Chondrocyte (in vitro differentiated cells): ENCODE data around the gene MAP4K2. TPM values are rescaled to one million over a fixed set of nuclear protein-coding genes. Genes with fewer than 3 reads are reported as not detected.
A peak's percentile ranks its signal among the peaks of the same experiment; 100 is the strongest.

Experiments
- DNase-seq: peaks from one replicate; pipeline ENCODE4 v3.0.0; 2021; ENCODE audit warnings: mixed read lengths, low spot score
- H3K27ac Mint-ChIP-seq: one replicate; pipeline ENCODE4 v1.8.0; 2021; ENCODE audit warnings: mild to moderate bottlenecking, moderate library complexity, mixed read lengths; ENCODE audit not compliant: unreplicated experiment
- H3K27me3 Mint-ChIP-seq: 2 replicates; pipeline ENCODE4 v1.8.0; 2021; ENCODE audit warnings: low read depth, mixed read lengths
- H3K36me3 Mint-ChIP-seq: 2 replicates; pipeline ENCODE4 v1.8.0; 2021; ENCODE audit warnings: low read depth, mixed read lengths
- H3K4me1 Mint-ChIP-seq: 2 replicates; pipeline ENCODE4 v1.8.0; 2021; ENCODE audit warnings: low read depth, mild to moderate bottlenecking, mixed read lengths
- H3K4me3 Mint-ChIP-seq: one replicate; pipeline ENCODE4 v1.8.0; 2021; ENCODE audit warnings: mild to moderate bottlenecking, moderate library complexity, mixed read lengths; ENCODE audit not compliant: unreplicated experiment
- H3K9me3 Mint-ChIP-seq: 2 replicates; pipeline ENCODE4 v1.8.0; 2021; ENCODE audit warnings: low read depth, mixed read lengths
- total RNA-seq: library from RNA; stranded (reverse); gene quantifications from 3 replicates; pipeline ENCODE4 v1.2.1, GENCODE V29; 2021
- TF ChIP-seq, protein P1 (sequence below): fragments of 200-600 bp; sonication (generic); IDR thresholded peaks from 2 replicates; pipeline ENCODE4 v1.5.0; 2021; ENCODE audit warnings: antibody characterized with exemption, mild to moderate bottlenecking, moderate library complexity

Gene MAP4K2
- total RNA-seq, 1 donor from 2014 or later: 13.4 TPM

- no peaks in the 10 kb centered on the region for H3K9me3 Mint-ChIP-seq
- H3K4me1 Mint-ChIP-seq: peaks cover 12% of the 10 kb centered on the region
- TF ChIP-seq, protein P1, sequence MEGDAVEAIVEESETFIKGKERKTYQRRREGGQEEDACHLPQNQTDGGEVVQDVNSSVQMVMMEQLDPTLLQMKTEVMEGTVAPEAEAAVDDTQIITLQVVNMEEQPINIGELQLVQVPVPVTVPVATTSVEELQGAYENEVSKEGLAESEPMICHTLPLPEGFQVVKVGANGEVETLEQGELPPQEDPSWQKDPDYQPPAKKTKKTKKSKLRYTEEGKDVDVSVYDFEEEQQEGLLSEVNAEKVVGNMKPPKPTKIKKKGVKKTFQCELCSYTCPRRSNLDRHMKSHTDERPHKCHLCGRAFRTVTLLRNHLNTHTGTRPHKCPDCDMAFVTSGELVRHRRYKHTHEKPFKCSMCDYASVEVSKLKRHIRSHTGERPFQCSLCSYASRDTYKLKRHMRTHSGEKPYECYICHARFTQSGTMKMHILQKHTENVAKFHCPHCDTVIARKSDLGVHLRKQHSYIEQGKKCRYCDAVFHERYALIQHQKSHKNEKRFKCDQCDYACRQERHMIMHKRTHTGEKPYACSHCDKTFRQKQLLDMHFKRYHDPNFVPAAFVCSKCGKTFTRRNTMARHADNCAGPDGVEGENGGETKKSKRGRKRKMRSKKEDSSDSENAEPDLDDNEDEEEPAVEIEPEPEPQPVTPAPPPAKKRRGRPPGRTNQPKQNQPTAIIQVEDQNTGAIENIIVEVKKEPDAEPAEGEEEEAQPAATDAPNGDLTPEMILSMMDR: peak; percentile 81
- H3K36me3 Mint-ChIP-seq: no peaks in the 10 kb centered on the region
- peak; percentile 77 for DNase-seq
- H3K27me3 Mint-ChIP-seq: no peaks in the 10 kb centered on the region
- H3K27ac Mint-ChIP-seq: peak within 1 kb of the TSS; percentile 45
- H3K4me3 Mint-ChIP-seq: peak within 1 kb of the TSS; percentile 45
These were observed 41.5 kb upstream of the MAP4K2 start, which contains the start of gene CDC42BPG for GRCh38 chr11:64844330-64845128. Gene CDC42BPG, minus strand, starts transcription at chr11:64844653. Its CDS starts 84 bp downstream, at chr11:64844569.

- no peak overlapping the region for H3K27ac Mint-ChIP-seq
- no peaks in the 10 kb centered on the region for H3K36me3 Mint-ChIP-seq
- no peaks in the 10 kb centered on the region for H3K27me3 Mint-ChIP-seq
- DNase-seq: no peak
- TF ChIP-seq, protein P1: no peak
- H3K9me3 Mint-ChIP-seq: no peaks in the 10 kb centered on the region
- H3K4me1 Mint-ChIP-seq: peaks cover 12% of the 10 kb centered on the region
- peak overlapping the region; percentile 45 for H3K4me3 Mint-ChIP-seq
These were observed 40.8 kb upstream of the MAP4K2 start for GRCh38 chr11:64843686-64844329.

DNA sequence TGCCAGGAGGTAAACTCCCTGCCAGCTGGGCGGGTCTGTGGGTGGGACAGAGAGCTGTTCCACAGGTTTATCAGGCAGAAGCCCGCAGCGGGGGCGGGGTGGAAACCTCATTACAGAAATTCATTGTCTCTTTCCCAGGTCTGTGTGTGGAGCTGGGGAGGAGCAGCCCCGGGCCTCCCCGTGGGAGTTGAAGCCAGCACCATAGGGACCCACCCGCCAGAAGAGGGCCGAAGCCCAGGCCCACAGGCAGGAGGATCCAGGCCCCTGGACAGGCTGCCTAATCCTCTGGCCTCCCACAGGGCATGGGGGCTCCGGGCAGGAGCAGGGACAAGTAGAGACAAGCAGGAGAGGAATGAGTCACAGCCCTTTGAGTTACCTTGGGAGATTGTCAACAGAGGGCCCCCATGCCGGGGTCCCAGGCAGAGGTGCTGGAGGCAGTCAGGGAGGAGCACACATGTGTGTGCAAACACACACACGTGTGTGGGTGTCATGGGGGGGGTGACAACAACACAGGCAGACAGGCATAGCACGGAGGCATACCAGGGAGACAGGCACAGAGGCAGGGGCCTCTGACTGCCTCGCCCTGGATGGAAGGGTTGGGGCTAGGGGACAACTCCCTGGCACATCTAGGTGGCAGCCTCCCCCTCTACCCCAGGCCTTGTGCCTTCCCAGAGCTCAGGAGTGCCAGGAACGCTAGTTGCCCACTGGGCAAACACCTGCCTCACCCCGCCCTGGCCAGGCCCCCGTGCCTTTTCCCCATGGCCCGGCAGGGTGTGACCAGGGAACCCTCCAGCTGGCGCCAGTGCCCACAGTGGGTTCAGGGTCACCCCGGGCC lies 40.1 kb upstream of the MAP4K2 start:
- no peaks in the 10 kb centered on the region for H3K9me3 Mint-ChIP-seq
- H3K4me3 Mint-ChIP-seq: no peak overlapping the region
- H3K4me1 Mint-ChIP-seq: peaks cover 12% of the 10 kb centered on the region
- peak; percentile 85 for DNase-seq
- H3K27me3 Mint-ChIP-seq: no peaks in the 10 kb centered on the region
- TF ChIP-seq, protein P1: no peak
- H3K36me3 Mint-ChIP-seq: no peaks in the 10 kb centered on the region
- no peak overlapping the region for H3K27ac Mint-ChIP-seq

GRCh38 chr11:64842366-64842759 lies 39.3 kb upstream of the MAP4K2 start:
- H3K27me3 Mint-ChIP-seq: no peaks in the 10 kb centered on the region
- DNase-seq: no peak
- H3K4me1 Mint-ChIP-seq: peaks cover 10% of the 10 kb centered on the region
- no peaks in the 10 kb centered on the region for H3K9me3 Mint-ChIP-seq
- H3K4me3 Mint-ChIP-seq: no peak overlapping the region
- H3K27ac Mint-ChIP-seq: no peak overlapping the region
- TF ChIP-seq, protein P1: no peak
- no peaks in the 10 kb centered on the region for H3K36me3 Mint-ChIP-seq
